Loucy (cell line): ENCODE results near the gene UTP4.

Source experiments
- H2AFZ ChIP-seq: fragments of 200-600 bp; sonication (generic); 2 replicates; pipeline ENCODE4 v1.6.0; 2016; ENCODE audit warnings: antibody characterized with exemption, mild to moderate bottlenecking, low read length, moderate library complexity
- H3F3A ChIP-seq: fragments of 200-600 bp; 2 replicates; pipeline ENCODE4 v1.6.0; 2016; ENCODE audit warnings: antibody characterized with exemption, low read depth, mild to moderate bottlenecking
- H3K27me3 ChIP-seq: fragments of 200-600 bp; sonication (generic); 2 replicates; pipeline ENCODE4 v1.6.1; 2014; ENCODE audit warnings: low read length, mild to moderate bottlenecking; ENCODE audit not compliant: insufficient read depth, poor library complexity, severe bottlenecking
- H3K36me3 ChIP-seq: fragments of 200-600 bp; sonication (generic); 2 replicates; pipeline ENCODE4 v1.6.1; 2016; ENCODE audit warnings: low read length; ENCODE audit not compliant: insufficient read depth
- H3K4me1 ChIP-seq: fragments of 200-600 bp; sonication (generic); 2 replicates; pipeline ENCODE4 v1.5.1; 2014; ENCODE audit warnings: low read length, mild to moderate bottlenecking; ENCODE audit not compliant: insufficient read depth, poor library complexity, severe bottlenecking
- H3K4me2 ChIP-seq: fragments of 200-600 bp; sonication (generic); 2 replicates; pipeline ENCODE4 v1.6.0; 2014; ENCODE audit warnings: antibody characterized with exemption, low read length, low read depth, mild to moderate bottlenecking; ENCODE audit not compliant: poor library complexity, severe bottlenecking
- H3K4me3 ChIP-seq: fragments of 200-600 bp; sonication (generic); 2 replicates; pipeline ENCODE4 v1.5.1; 2014; ENCODE audit warnings: low read length, mild to moderate bottlenecking, mixed read lengths; ENCODE audit not compliant: poor library complexity, severe bottlenecking
- H3K79me2 ChIP-seq: fragments of 200-600 bp; sonication (generic); 2 replicates; pipeline ENCODE4 v1.6.1; 2014; ENCODE audit warnings: low read length; ENCODE audit not compliant: insufficient read depth
- H3K9ac ChIP-seq: fragments of 200-600 bp; sonication (generic); 2 replicates; pipeline ENCODE4 v1.6.0; 2014; ENCODE audit warnings: mild to moderate bottlenecking, low read depth, low read length, moderate library complexity; ENCODE audit not compliant: poor library complexity, severe bottlenecking
- H3K9me2 ChIP-seq: fragments of 200-600 bp; sonication (generic); replicated peaks from 2 replicates; pipeline ENCODE4 v1.6.1; 2016; ENCODE audit warnings: low read depth, low read length, mixed read lengths
- H3K9me3 ChIP-seq: fragments of 200-600 bp; sonication (generic); 2 replicates; pipeline ENCODE4 v1.6.1; 2014; ENCODE audit warnings: mild to moderate bottlenecking, antibody characterized with exemption, low read length, low read depth; ENCODE audit not compliant: insufficient read depth
- H4K20me1 ChIP-seq: fragments of 200-600 bp; sonication (generic); 2 replicates; pipeline ENCODE4 v1.6.0; 2014; ENCODE audit warnings: antibody characterized with exemption, low read length, mild to moderate bottlenecking; ENCODE audit not compliant: insufficient read depth, poor library complexity, severe bottlenecking
- CTCF ChIP-seq: fragments of 200-600 bp; sonication (generic); conservative IDR thresholded peaks from 2 replicates; pipeline ENCODE4 v1.5.1; 2014; ENCODE audit warnings: mild to moderate bottlenecking, antibody characterized with exemption, low read length
- EZH2phosphoT487 ChIP-seq: fragments of 200-600 bp; IDR thresholded peaks from 2 replicates; pipeline ENCODE4 v1.6.1; 2018; ENCODE audit warnings: antibody characterized with exemption, mild to moderate bottlenecking, moderate library complexity, borderline replicate concordance

UTP4 gene

GRCh38 chr16:69195369-69196029 lies 63.0 kb downstream of the UTP4 start:
- no peak overlapping the region for H3K4me2 ChIP-seq
- TF ChIP-seq CTCF (no peak), EZH2phosphoT487 (no peak)
- no peaks in the 10 kb centered on the region for H3F3A ChIP-seq
- no peaks in the 10 kb centered on the region for H3K9me3 ChIP-seq
- H3K4me1 ChIP-seq = peaks cover 12% of the 10 kb centered on the region
- H3K36me3 ChIP-seq = no peaks in the 10 kb centered on the region
- peaks cover 14% of the 10 kb centered on the region for H4K20me1 ChIP-seq
- no peak overlapping the region for H3K9ac ChIP-seq
- no peak overlapping the region for H2AFZ ChIP-seq
- H3K9me2 ChIP-seq = no peaks in the 10 kb centered on the region
- H3K79me2 ChIP-seq = peaks cover 26% of the 10 kb centered on the region
- no peak overlapping the region for H3K4me3 ChIP-seq
- no peaks in the 10 kb centered on the region for H3K27me3 ChIP-seq

- Histone ChIP-seq H3K79me2 (peaks cover 19% of the 10 kb centered on the region), H3K4me3 (no peak overlapping the region), H3K27me3 (no peaks in the 10 kb centered on the region), H4K20me1 (peaks cover 8% of the 10 kb centered on the region), H3K9me3 (no peaks in the 10 kb centered on the region), H3K36me3 (no peaks in the 10 kb centered on the region), H3F3A (peaks cover 4% of the 10 kb centered on the region; the same call in 1 of the 2 replicates), H3K4me1 (peaks cover under 1% of the 10 kb centered on the region), H3K4me2 (no peak overlapping the region), H2AFZ (no peak overlapping the region), H3K9me2 (no peaks in the 10 kb centered on the region), H3K9ac (no peak overlapping the region)
- TF ChIP-seq EZH2phosphoT487 (no peak), CTCF (no peak)
These were observed 65.1 kb downstream of the UTP4 start for GRCh38 chr16:69197573-69197972.

- Histone ChIP-seq H3F3A (peaks cover 4% of the 10 kb centered on the region; the same call in 1 of the 2 replicates), H3K79me2 (peaks cover 10% of the 10 kb centered on the region; the same call in 1 of the 2 replicates), H3K27me3 (no peaks in the 10 kb centered on the region), H3K9me2 (no peaks in the 10 kb centered on the region), H4K20me1 (peaks cover 1% of the 10 kb centered on the region), H3K4me1 (no peaks in the 10 kb centered on the region), H3K4me3 (no peak overlapping the region), H3K9me3 (no peaks in the 10 kb centered on the region), H3K4me2 (no peak overlapping the region), H3K36me3 (no peaks in the 10 kb centered on the region), H3K9ac (no peak overlapping the region), H2AFZ (no peak overlapping the region)
- no peak for TF ChIP-seq EZH2phosphoT487
- TF ChIP-seq CTCF = no peak
These were observed 66.9 kb downstream of the UTP4 start for GRCh38 chr16:69199382-69199781.
